Measurements from ENCODE around the gene XRCC3.
A peak's percentile ranks its signal among the peaks of the same experiment; 100 is the strongest.

XRCC3 gene

DNA sequence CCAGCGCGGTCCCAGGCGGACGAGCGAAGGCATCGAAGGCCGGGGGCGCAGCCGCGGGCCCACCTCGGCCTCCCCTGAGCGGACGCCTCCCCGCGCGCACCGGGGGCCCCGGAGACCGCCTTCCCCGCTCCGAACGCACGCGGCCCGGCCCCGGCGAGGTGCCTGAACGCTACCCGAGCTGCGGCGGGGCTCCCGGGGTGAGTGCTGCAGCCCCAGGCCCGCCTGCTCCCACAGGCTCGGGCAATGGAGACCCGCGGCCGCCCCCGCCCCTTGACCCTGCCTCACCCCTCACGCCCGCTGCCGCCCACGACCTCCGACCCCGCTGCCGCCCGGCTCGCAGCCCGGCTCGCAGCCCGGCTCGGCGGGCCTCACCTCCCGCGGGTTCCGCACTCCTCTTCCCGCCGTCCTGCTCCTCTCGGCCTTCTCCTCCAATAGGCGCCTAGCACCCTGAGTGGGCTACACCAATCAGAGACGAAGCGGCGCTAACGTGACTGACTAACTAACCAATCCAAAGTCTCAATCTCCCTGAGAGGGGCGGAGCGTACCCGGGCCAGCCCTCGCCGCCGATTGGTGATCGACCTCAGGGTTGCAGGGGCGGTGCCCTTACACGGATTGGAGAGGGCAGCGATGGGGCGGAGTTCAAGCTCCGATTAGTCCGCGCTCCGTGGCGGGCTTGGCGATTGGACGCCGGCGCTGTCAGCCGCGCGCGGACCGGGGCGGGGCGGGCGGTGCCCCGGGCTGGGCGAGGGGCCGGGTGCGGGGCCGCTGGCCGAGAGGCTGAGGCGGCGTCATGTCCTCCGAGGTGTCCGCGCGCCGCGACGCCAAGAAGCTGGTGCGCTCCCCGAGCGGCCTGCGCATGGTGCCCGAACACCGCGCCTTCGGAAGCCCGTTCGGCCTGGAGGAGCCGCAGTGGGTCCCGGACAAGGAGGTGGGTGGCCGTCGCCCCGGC lies at the start of gene XRCC3, which contains the start of gene ZFYVE21:
TSS of gene XRCC3 (minus strand) at position 400 of the 949 bp plus-strand sequence. CDS start 4,364 bp downstream, outside the sequence.
TSS of gene ZFYVE21 (plus strand) at position 759 of the 949 bp plus-strand sequence. CDS start at position 791, 32 bp downstream.
- DNase-seq: peak; percentile 99

DNA sequence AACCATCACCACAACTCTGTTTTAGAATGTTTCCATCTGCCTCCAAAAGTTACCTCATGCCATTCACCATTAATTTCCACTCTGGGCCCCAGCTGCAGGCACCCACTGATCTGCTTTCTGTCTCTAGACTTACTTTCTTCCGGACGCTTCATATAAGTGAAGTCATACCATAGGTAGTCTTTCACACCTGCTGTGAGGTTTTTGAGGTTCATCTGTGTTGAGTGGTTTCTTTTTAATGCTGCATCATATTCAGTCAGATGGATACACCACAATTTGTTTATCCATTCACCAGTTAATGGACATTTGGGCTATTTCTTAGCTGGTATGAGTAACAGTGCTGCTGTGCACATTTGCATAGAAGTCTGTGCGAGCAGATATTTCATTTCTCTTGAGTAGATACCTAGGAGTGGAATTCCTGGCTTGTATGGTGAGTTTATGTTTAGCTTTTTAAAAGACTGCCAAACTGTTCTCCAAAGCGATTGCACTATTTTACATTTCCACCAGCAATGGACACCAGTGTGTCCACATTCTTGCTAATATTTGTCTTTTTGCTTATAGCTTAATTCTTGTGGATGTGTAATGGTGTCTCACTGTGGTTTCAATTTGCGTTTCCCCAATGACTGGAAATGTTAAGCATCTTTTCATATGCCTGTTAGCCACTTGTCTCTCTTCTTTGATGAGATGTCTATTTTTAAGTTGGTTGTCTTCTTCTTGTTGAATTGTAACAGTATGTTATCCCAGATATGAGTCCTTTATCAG lies 48.7 kb upstream of the XRCC3 start:
- DNase-seq: no peak

DNA sequence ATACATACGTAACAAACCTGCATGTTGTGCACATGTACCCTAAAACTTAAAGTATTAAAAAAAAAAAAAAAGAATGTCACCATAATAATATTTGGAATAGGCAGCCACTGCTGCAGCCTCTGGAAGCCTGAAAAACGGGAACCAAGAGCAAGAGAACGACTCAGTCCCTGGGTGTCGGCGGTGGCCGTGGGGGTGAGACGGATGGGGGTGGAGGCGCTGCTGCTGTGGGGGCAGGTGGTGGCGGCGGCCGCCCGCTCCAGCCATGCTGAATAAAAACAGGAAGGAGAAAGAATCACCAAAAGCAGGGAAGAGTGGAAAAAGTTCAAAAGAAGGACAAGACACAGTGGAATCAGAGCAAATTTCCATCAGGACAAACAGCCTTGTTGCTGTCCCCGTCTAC lies 47.3 kb upstream of the XRCC3 start:
- DNase-seq: no peak

DNA sequence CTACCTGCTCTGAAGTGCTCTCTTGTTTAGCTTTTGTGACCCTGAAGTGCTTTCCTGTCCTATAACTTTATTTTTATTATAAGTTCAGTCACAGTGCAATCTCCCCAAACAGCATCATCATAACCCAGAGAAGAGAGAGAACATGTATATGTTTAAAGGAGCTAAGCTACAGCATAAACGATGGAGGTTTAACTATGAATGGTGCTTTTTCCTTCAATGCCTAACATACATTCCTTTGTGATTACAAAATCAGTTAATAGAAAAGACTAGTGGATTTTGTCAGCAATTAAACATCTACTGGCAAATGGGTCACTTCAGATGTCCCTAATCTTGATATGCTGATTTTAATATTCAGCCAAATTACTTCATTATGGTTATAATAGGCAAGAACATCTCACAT lies 46.8 kb upstream of the XRCC3 start:
- no peak for DNase-seq

DNA sequence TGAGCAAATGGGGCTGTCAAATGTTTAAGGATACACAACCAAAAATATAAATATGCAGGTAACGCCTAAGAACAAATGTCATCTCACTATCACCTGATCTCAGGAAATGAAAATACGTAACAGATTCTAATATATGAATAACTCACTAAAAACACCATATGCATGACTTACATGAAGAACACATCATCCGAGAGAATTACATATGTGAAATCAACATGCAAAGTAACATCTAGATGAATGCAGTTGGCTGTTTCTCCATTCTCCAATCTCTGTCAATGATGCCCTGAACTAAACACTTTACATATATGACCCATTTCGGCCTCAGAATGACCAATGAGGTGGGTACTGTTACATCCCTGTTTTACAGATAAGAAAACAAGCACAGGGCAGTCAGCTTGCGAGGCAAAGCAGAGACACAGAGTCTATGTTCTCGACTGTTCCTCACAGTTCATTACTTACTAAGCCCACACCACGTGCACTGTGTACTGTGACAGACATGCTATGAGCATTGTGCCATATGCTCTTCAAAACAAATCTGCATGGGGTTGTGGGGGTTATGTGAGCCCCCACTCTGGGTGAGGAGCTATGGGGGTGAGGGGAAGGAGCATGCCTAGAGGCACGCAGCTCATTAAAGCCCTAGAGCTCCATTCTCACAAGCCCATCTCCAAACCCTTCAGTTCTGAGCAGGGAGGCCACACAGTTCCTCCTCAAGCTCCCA lies 43.0 kb upstream of the XRCC3 start:
- no peak for DNase-seq

DNA sequence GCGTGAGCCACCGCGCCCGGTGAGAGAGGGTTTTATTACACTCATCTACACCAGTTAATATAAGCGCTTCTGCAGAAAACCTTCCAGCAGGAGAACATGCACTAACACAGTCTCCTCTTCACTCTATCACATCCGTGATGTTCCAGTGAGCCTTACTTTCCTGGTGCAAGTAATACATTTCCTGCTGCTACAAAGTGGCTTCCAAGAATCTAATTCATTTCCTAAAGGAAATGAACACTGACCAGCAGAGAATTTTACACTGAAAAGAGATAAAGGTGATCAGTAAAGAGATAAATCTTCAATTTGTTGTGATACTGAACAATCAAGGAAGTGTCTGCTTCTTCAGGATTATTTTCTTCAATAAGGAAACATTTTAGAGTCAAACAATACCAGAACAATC lies 39.8 kb upstream of the XRCC3 start:
- DNase-seq: no peak

DNA sequence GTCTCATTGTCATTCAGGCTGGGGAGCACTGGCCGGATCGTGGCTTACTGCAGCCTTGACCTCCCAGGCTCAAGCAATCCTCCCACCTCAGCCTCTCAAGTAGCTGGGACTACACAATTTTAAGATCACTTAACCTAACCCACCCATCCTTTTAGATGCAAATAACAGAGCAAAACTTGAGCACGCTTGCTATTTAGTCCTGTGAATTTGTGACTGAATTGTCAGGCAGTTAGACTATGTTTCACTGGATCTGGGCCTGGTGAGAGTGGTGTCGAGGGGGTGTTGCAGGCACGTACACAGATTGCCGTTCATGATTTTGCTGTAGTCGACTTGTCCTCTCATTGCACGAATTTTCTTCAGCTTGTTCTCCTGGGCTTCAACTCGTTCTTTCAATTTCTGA lies 38.5 kb upstream of the XRCC3 start:
- no peak for DNase-seq

DNA sequence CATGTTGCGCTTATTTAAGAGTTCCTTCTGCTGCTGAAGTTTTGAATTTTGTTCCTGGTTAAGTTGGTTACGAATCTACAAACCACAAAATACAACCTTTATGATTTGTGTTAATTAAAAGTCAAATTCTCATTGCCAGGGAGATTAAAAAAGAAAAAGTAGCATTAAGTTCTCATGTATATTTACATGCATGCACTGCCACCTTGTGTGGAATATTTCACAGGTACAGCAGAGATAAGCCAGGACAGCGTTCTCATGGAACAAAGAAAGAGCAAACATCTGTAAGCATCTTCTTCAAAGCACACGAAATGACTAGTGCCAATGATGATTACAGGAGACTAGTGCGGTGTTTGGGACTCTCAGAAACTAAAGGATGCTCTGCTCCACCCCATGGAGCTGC lies 34.6 kb upstream of the XRCC3 start:
- DNase-seq: no peak

DNA sequence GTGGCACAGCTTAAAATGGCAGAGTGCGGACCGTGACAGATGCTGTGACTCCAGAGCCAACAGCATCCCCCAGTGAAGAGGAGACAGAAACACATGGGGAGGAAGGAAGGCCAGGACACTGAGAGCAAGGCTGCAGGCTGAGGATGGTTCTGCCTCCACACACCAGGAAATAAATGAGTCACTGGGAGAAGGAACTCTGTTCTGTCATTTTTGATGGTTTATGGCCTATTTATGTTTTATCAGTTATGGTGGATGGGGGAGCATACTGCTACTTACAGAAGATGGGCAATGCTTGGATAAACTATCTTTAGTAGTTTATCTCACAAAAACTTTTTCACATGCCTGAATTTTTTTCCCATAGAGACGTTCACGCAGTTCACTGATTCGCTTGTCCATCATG lies 34.2 kb upstream of the XRCC3 start:
- no peak for DNase-seq

DNA sequence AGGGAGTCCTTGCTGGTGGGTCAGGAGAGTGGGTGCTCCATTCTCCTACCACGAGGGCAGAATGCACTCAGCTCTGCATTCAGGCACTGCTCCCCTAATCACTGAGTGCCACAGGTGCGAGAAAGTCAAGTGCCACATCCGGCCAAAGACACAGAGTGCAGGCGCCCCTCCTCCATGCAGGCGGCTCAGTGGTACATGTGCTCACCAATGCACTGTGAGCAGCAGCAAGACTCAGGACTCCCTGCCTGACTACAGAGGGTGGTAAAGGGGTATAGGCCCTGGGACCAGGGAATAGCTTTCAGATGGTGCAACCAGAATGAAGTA lies 33.2 kb upstream of the XRCC3 start:
- peak; percentile 18 for DNase-seq

DNA sequence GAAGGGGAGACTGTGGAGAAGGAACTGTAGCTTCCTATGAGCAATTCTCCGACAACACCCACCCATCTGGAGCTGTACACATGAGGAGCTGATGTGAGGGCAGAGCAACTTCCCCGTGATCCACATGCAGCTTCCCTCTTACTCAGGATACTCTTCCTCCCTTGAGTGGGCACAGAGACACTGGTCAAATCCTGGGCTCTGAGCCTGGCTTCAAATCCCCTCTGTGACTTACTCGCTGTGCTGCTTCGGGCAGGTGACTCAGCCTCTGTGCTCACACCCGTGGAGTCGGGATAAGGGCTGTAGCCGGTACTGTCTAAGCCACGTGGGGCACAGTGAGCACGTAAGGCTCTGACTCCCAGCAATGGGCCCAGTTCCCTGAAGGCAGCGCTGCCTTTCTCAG lies 31.4 kb upstream of the XRCC3 start:
- DNase-seq: no peak

DNA sequence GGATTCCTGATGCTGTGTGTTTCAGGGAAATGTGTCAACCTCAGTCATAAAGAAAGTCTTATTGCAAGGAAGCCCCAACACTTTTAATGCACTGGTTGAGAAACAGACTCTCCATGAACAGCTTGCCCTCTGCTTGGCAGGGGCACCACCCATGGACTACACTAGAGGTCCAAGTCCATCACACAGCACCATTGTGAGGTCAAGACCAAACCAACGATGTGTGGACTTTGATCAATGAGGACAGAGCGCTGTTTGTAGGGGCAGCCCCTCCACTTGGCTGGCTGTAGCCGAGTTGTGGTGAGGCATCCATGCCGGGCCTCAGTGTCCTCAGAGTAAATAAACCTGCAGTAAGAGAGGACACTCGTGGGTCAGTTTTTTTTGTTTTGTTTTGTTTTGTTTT lies 30.2 kb upstream of the XRCC3 start:
- no peak for DNase-seq

DNA sequence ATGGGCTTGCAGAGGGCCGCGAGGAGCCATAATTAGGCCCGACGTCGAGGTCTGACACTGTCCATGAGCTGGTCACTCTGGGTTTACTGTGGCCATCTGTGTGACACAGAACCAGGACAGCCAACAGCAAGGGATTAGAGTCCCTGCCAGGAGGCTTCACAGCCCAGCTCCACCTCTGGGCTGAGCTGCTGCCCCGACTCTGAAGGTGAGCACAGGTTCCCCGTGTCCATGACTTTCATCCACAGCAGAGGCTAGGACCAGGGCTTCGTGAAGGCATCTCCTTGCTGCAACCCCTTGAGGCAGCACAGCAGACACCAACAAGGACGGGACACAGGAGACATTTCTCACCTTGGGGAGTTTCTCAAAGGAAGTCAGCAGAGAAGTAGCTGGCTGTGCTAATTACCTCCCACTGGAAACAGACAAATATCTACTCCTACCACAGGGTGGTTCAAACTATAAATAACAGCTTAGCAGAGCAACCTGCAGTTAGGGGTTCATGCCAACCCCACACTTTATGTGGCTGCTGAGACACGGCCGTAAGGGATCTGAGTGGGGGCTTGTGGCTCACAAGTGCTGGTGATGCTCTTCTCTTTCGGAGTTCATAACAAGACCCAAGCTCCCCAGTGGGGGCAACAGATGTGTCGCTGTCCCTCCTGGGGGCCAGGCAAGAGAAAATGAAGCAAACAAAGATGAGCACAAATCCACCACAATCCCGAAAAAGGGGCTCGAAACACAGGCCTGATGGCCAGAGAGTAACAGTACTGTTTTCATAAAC lies 29.6 kb upstream of the XRCC3 start:
- DNase-seq: no peak

DNA sequence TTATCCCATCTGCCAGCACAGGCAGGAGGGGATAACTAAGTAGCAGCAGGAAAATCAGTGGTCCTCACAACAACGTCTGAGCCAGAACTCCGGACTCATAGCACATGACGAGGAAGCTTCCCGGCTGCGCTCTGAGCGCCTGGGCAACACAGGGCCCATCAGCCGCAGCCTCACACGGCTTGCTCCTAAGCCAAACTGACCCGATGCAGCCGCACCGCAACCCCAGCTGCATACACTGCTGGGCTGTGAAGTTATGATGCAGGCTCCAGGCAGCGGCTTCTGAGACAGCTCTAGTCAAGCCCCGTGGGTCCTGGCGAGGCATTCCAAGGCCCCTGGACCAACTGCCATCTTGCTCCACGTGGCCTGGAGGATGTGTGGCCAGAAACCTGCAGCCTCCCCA lies 28.4 kb upstream of the XRCC3 start:
- no peak for DNase-seq

DNA sequence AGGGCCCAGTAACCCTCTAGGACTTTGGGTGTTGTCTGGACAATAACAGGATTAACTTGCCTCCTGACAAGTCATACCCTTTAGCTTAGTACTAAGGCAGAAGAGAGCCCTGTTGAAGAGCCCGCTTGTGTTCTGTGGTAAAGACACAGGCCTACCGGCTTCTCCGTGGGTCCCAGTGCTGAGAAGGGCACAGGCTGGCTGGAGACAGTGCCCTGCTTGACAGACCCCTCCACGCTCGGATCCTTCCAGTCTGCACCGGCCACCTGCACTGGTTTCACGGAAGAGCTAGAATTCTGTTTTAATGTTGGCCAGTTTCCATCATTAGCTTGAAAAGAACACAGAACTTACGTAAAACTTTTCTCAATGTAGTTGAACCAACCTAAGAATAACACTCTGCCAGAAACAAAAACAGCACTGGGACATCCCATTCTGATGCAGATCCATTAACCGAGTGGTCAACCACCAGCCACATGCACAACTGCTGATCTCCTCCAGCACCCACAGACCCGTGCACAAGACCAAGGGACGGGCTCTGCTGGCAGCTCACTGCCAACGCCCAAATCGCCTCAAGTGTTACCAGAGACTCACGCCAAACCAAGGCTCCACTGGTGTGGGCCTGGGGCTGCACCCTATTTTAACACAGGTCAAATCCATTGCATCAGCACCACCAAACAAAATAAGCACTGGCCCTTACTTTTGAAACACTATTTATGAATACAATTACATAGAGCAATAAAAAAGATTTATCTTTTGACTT lies 27.4 kb upstream of the XRCC3 start:
- DNase-seq: no peak

DNA sequence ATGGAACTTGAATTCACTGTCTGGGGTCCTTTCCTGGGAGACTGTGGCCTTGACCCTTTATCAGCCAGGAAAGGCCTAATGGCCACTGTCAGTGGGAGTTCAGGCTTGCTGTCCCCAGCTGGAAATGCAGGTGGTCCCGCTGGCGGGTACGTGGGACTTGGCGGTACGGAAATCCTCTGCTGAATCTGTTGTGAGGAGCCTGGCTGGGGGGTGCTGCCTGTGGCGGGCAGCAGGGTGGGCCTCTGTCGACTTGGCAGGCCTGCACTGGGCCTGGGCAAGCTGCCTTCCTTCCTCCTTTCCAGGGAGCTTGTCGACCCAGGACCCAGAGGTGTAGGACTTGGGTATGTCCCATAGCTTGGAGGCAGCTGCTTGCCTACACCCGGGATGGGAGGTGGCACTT lies 26.6 kb upstream of the XRCC3 start:
- DNase-seq: no peak

DNA sequence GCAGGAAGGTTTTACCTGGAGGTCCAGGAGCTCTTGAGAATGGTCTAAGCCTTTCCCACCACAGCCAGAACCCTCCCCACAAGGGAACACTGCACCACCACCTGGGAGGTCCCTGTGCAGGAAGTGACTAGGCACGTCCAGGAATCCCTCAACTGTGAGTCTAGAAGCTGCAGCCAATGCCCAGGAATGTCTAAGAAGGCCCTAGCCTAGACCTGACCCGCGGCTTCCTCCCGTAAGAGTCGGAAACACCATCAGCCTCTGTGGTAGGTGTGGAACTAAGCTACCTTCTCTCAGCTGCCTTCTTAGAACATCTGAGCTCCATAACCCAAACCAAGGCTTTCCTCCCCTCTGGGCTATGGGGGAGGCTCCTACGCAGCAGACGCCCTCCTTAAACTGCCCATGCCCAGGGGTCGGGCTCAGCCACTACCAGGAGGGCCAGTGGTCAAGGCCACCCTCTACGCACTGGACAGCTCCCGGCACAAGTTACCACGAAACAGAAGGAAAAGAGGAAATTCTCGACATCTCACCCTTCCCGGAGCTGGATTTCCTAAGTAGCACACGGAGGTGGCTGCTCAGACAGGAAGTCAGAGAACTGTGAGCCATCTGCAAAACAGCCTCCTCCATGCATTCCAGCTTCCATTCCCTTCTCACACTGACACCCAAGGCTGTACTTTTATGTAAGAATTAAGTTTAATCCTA lies 25.9 kb upstream of the XRCC3 start:
- no peak for DNase-seq

DNA sequence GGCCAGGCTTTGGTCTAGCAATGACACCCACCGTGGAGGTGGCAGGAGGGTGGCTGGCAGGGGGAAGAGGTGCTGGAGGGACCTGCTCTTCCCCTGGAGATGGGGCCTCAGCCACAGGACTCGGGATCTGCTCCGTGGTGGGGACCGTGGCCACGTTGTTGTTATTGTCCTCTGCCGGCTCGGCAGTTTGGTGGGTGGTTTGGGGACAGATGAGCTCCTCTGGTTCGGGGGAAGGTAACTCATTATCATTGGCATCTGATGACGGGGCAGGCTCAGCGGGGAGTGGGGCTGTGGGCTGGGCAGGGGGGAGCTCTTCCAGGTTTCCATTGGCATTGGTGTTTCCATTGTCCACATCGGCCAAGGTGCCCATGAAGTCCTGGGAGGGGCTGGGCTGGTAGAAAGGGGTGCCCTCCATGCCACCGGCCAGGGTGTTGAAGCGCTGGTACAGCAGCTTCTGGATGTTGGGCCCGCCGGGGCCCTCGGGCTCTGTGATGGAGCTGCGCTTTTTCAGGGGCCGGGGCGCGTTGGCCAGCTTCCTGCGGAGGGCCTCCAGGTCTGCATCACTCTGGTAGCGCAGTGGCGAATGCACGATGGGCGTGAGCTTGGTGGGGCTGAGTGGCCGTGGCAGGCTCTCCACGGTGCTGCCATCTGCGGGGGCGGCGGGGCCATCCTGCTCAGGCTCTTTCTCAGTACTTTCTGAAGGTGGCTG lies 24.7 kb upstream of the XRCC3 start:
- no peak for DNase-seq

DNA sequence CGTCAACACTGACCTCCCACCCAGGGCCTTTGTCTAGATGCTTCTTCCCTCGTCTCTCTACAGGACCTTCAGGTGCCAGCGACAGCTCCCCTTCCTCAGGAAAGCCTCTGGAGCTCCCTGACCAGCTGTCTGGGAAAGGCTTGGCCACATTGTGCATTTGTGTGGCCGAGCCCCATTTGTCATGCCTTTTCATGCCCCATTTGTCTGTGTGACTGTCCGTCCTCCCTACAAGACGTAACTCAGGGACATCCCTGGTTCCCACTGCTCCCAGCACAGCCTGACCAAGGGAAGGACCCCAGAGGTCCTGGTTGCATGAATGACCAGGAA lies 24.2 kb upstream of the XRCC3 start:
- DNase-seq: no peak

DNA sequence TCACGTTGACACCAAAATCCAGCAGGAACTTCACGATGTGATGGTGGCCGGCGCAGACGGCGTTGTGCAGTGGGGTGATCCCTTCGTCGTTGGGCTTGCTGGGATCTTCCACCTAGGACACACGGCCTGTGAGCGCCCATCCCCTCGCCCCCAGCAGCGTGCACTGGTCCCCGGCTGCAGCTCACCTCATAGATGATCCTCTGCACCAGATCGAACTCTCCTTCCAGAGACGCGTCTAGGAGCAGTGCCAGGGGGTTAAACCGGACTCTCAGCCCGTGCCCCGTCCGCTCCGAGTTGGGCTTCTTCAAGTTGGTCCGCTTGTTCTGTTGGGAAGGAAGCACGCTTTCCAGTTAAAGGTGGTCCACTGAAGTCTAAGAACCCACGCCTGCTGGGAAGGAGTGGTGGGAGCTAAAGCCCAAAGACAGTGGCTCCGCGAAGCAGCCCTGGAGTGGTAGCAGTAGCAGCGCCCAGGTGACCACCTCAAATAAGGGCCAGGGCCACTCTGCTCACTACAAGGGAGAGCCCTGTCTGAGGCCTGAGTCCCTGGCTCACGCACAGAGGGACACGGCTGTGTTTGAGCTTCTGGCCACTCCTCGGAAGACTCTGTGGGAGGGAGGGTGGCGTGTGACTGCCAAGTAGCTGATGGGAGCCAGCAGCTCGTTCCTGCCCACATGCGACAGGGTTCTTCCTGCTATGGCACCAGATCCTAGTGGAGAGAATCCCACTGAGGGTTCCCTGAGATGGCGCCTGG lies 23.6 kb upstream of the XRCC3 start:
- no peak for DNase-seq

All from activated CD4-positive, alpha-beta T cell treated with anti-CD3 and anti-CD28 coated beads for 1 hour (primary cell).